Liver (tissue), 3 donors: ENCODE results near the gene TGM4.

Experiments used
- CTCF ChIP-seq: fragments of 150-350 bp; IDR thresholded peaks from 2 replicates; pipeline ENCODE4 v1.5.1; 2017; ENCODE audit warnings: improper control_type of control experiment, low read depth, low read length; ENCODE audit not compliant: missing input control
- EGR1 ChIP-seq, 2 donors: IDR thresholded peaks; 2 replicates each; pipeline ENCODE4 v1.6.1; 2016 to 2018; ENCODE audit warnings: antibody characterized with exemption in 2 of 2, low read depth in 2 of 2
- HNF4A ChIP-seq, 2 donors: conservative IDR thresholded peaks; 2 replicates each; pipeline ENCODE4 v1.6.1; 2016; ENCODE audit warnings: antibody characterized with exemption in 2 of 2, mild to moderate bottlenecking in 2 of 2
- JUND ChIP-seq, 2 donors: IDR thresholded peaks; 2 replicates each; pipeline ENCODE4 v1.6.1; 2016; ENCODE audit warnings: antibody characterized with exemption in 2 of 2
- MAX ChIP-seq: IDR thresholded peaks from 2 replicates; pipeline ENCODE4 v1.6.1; 2016; ENCODE audit warnings: antibody characterized with exemption
- RAD21 ChIP-seq, 2 donors: IDR thresholded peaks; 2 replicates each; pipeline ENCODE4 v1.6.1; 2016; ENCODE audit warnings: antibody characterized with exemption in 2 of 2, mild to moderate bottlenecking in 2 of 2
- SP1 ChIP-seq: IDR thresholded peaks from 2 replicates; pipeline ENCODE4 v1.6.1; 2018; ENCODE audit warnings: antibody characterized with exemption, mild to moderate bottlenecking
- donor health status: healthy.
- donor health status: healthy.

GRCh38 chr3:44902628-44903027, 28.2 kb downstream of the TGM4 start:
- no peak for TF ChIP-seq RAD21 (IDR thresholded peaks at IDR 0.05)
- TF ChIP-seq CTCF, result no peak
- no peak for TF ChIP-seq JUND (IDR thresholded peaks at IDR 0.05)
- TF ChIP-seq SP1, result no peak
- no peak for TF ChIP-seq HNF4A (conservative IDR thresholded peaks at IDR 0.05)
- no peak for TF ChIP-seq EGR1 (IDR thresholded peaks at IDR 0.05; ENCODE audit: low read depth in 2 of 2)
- TF ChIP-seq MAX, result no peak
